ENCODE results near the gene POU4F1.

GRCh38 chr13:78576261-78576660 lies 27.1 kb downstream of the POU4F1 start:
- TF ChIP-seq CTCF (IDR thresholded peaks at IDR 0.05) (no peak), POLR2A (IDR thresholded peaks at IDR 0.05) (no peak), POLR2AphosphoS5 (IDR thresholded peaks at IDR 0.05; ENCODE audit: insufficient read depth in 1 of 2, low read depth in 1 of 2) (no peak)
